SK-N-SH (cell line): Measurements from ENCODE around the gene IL6ST.

ENCODE experiments used
- TCF12 ChIP-seq: IDR thresholded peaks from 2 replicates; pipeline ENCODE4 v1.4.0; 2012
- TF ChIP-seq, protein P1 (sequence below): fragments of 200-600 bp; sonication (generic); IDR thresholded peaks from 2 replicates; pipeline ENCODE4 v1.6.1; 2017; ENCODE audit warnings: antibody characterized with exemption, mild to moderate bottlenecking, moderate library complexity

DNA sequence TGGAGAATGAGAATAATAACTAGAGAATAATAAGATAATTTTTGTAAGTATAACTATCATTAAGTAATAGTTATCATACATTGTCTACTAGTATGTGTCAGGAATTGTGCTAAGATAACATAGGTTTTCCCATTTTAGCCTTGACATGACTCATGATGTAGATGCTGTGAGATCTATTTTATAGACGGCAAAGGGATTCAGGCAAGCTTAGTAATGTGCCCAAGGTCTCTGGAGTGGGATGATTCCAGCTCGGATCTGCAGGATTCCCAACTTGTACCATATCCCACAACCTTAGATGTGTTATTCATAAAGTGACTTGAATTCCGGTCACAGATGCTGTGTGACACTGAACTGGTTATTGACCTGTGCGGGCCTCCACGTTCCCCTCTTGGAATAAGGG is 92.1 kb downstream of the IL6ST start:
- TF ChIP-seq, protein P1, sequence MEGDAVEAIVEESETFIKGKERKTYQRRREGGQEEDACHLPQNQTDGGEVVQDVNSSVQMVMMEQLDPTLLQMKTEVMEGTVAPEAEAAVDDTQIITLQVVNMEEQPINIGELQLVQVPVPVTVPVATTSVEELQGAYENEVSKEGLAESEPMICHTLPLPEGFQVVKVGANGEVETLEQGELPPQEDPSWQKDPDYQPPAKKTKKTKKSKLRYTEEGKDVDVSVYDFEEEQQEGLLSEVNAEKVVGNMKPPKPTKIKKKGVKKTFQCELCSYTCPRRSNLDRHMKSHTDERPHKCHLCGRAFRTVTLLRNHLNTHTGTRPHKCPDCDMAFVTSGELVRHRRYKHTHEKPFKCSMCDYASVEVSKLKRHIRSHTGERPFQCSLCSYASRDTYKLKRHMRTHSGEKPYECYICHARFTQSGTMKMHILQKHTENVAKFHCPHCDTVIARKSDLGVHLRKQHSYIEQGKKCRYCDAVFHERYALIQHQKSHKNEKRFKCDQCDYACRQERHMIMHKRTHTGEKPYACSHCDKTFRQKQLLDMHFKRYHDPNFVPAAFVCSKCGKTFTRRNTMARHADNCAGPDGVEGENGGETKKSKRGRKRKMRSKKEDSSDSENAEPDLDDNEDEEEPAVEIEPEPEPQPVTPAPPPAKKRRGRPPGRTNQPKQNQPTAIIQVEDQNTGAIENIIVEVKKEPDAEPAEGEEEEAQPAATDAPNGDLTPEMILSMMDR: no peak
- TF ChIP-seq TCF12: no peak
